Duodenal mucosa (tissue), 2 donors: Measurements from ENCODE around the gene BRSK2.

Experiments
- H3K27ac ChIP-seq: one replicate; pipeline ENCODE4 v1.7.0; 2013; ENCODE audit warnings: low read depth, low read length
- H3K27me3 ChIP-seq, 2 donors: one replicate each; pipeline ENCODE4 v1.7.0; 2013; ENCODE audit warnings: low read length in 2 of 2, control low read depth in 1 of 2; ENCODE audit not compliant: insufficient read depth in 2 of 2, control insufficient read depth in 1 of 2
- H3K36me3 ChIP-seq, 2 donors: one replicate each; pipeline ENCODE4 v1.7.0; 2013; ENCODE audit warnings: low read length in 2 of 2, control low read depth in 1 of 2; ENCODE audit not compliant: insufficient read depth in 2 of 2, control insufficient read depth in 1 of 2
- H3K4me1 ChIP-seq, 2 donors: one replicate each; pipeline ENCODE4 v1.7.0; 2013; ENCODE audit warnings: low read length in 2 of 2, control low read depth in 1 of 2; ENCODE audit not compliant: insufficient read depth in 2 of 2, control insufficient read depth in 1 of 2
- H3K4me3 ChIP-seq, 2 donors: one replicate each; pipeline ENCODE4 v1.7.0; 2013; ENCODE audit warnings: low read length in 2 of 2, low read depth in 1 of 2
- H3K9ac ChIP-seq, 2 donors: one replicate each; pipeline ENCODE4 v1.7.0; 2013; ENCODE audit warnings: low read length in 2 of 2, low read depth in 1 of 2
- H3K9me3 ChIP-seq, 2 donors: one replicate each; pipeline ENCODE4 v1.7.0; 2013; ENCODE audit warnings: low read length in 2 of 2, control low read depth in 1 of 2; ENCODE audit not compliant: control insufficient read depth in 1 of 2

Gene BRSK2

GRCh38 chr11:1402355-1403077 lies 12.8 kb downstream of the BRSK2 start:
- H3K9ac ChIP-seq = no peak overlapping the region
- H3K4me1 ChIP-seq = no peaks in the 10 kb centered on the region
- H3K27me3 ChIP-seq = no peaks in the 10 kb centered on the region
- no peaks in the 10 kb centered on the region for H3K9me3 ChIP-seq
- no peak overlapping the region for H3K27ac ChIP-seq
- no peak overlapping the region for H3K4me3 ChIP-seq
- H3K36me3 ChIP-seq = no peaks in the 10 kb centered on the region

- H3K4me1 ChIP-seq = no peaks in the 10 kb centered on the region
- H3K9ac ChIP-seq = no peak overlapping the region
- H3K4me3 ChIP-seq = no peak overlapping the region
- H3K27me3 ChIP-seq = no peaks in the 10 kb centered on the region
- no peak overlapping the region for H3K27ac ChIP-seq
- H3K9me3 ChIP-seq = no peaks in the 10 kb centered on the region
- H3K36me3 ChIP-seq = no peaks in the 10 kb centered on the region
Measured at GRCh38 chr11:1403078-1403620, 13.4 kb downstream of the BRSK2 start.

- H3K9ac ChIP-seq = no peak overlapping the region
- H3K27me3 ChIP-seq = no peaks in the 10 kb centered on the region
- H3K4me1 ChIP-seq = no peaks in the 10 kb centered on the region
Measured at GRCh38 chr11:1403721-1404460, 14.2 kb downstream of the BRSK2 start.

GRCh38 chr11:1404461-1405185 lies 14.9 kb downstream of the BRSK2 start:
- Histone ChIP-seq H3K9ac (no peak overlapping the region), H3K4me3 (no peak overlapping the region), H3K27ac (no peak overlapping the region), H3K36me3 (no peaks in the 10 kb centered on the region), H3K4me1 (no peaks in the 10 kb centered on the region), H3K27me3 (no peaks in the 10 kb centered on the region), H3K9me3 (no peaks in the 10 kb centered on the region)

More at GRCh38 chr11:1403721-1404460, 14.2 kb downstream of the BRSK2 start:
- Histone ChIP-seq H3K9me3 (no peaks in the 10 kb centered on the region), H3K4me3 (no peak overlapping the region), H3K36me3 (no peaks in the 10 kb centered on the region), H3K27ac (no peak overlapping the region)

- Histone ChIP-seq H3K27ac (no peak overlapping the region), H3K9ac (no peak overlapping the region), H3K36me3 (no peaks in the 10 kb centered on the region), H3K27me3 (no peaks in the 10 kb centered on the region), H3K4me1 (no peaks in the 10 kb centered on the region), H3K4me3 (no peak overlapping the region), H3K9me3 (no peaks in the 10 kb centered on the region)
Measured at GRCh38 chr11:1405186-1406020, 15.7 kb downstream of the BRSK2 start.

- H3K9ac ChIP-seq = no peak overlapping the region
- H3K4me1 ChIP-seq = no peaks in the 10 kb centered on the region
- H3K9me3 ChIP-seq = no peaks in the 10 kb centered on the region
- H3K4me3 ChIP-seq = no peak overlapping the region
- H3K27me3 ChIP-seq = no peaks in the 10 kb centered on the region
- no peaks in the 10 kb centered on the region for H3K36me3 ChIP-seq
- H3K27ac ChIP-seq = no peak overlapping the region
Measured at GRCh38 chr11:1406571-1407485, 17.1 kb downstream of the BRSK2 start.

- H3K36me3 ChIP-seq = no peaks in the 10 kb centered on the region
- no peak overlapping the region for H3K4me3 ChIP-seq
- no peak overlapping the region for H3K9ac ChIP-seq
- H3K4me1 ChIP-seq = no peaks in the 10 kb centered on the region
- no peaks in the 10 kb centered on the region for H3K27me3 ChIP-seq
- H3K27ac ChIP-seq = no peak overlapping the region
- no peaks in the 10 kb centered on the region for H3K9me3 ChIP-seq
Measured at GRCh38 chr11:1407668-1408067, 17.9 kb downstream of the BRSK2 start.

- Histone ChIP-seq H3K9me3 (no peaks in the 10 kb centered on the region), H3K4me1 (no peaks in the 10 kb centered on the region), H3K27ac (no peak overlapping the region), H3K27me3 (no peaks in the 10 kb centered on the region), H3K36me3 (no peaks in the 10 kb centered on the region), H3K4me3 (no peak overlapping the region), H3K9ac (no peak overlapping the region)
Measured at GRCh38 chr11:1408346-1408745, 18.6 kb downstream of the BRSK2 start.
